ENCODE data around the gene SULF2. TPM values are rescaled to one million over a fixed set of nuclear protein-coding genes. Genes with fewer than 3 reads are reported as not detected.

SULF2 gene
- total RNA-seq, 1 experiment from 2014 or later = not detected

- H3K4me1 ChIP-seq (ENCODE audit: low read length) = no peaks in the 10 kb centered on the region
- no peak for DNase-seq
- no peaks in the 10 kb centered on the region for H3K9me3 ChIP-seq (ENCODE audit: low read length)
- H3K9me2 ChIP-seq (replicated peaks; ENCODE audit: insufficient read depth, low read length) = no peaks in the 10 kb centered on the region
- H3K36me3 ChIP-seq (ENCODE audit: insufficient read depth, low read length) = peaks cover 28% of the 10 kb centered on the region; the same call in 1 of the 2 replicates
- no peak overlapping the region for H3K9ac ChIP-seq (ENCODE audit: low read length)
- H4K20me1 ChIP-seq (ENCODE audit: insufficient read depth, low read depth, low read length) = no peaks in the 10 kb centered on the region
- H2AFZ ChIP-seq (ENCODE audit: low read length) = no peak overlapping the region
- H3K4me2 ChIP-seq (ENCODE audit: low read depth, low read length, poor library complexity, severe bottlenecking) = no peak overlapping the region
- no peaks in the 10 kb centered on the region for H3K27me3 ChIP-seq (ENCODE audit: low read length)
- peaks cover 37% of the 10 kb centered on the region for H3K79me2 ChIP-seq (ENCODE audit: low read length)
- H3K27ac ChIP-seq (ENCODE audit: low read length) = no peak overlapping the region
- H3K4me3 ChIP-seq (ENCODE audit: low read length) = no peak overlapping the region
These were observed 157.7 kb downstream of the SULF2 start for GRCh38 chr20:47627540-47627939.

GRCh38 chr20:47623206-47623605, 162.1 kb downstream of the SULF2 start:
- H3K79me2 ChIP-seq (ENCODE audit: low read length) = peaks cover 69% of the 10 kb centered on the region
- peaks cover 30% of the 10 kb centered on the region; the same call in 1 of the 2 replicates for H3K36me3 ChIP-seq (ENCODE audit: insufficient read depth, low read length)
- H3K9ac ChIP-seq (ENCODE audit: low read length) = no peak overlapping the region
- H3K9me2 ChIP-seq (replicated peaks; ENCODE audit: insufficient read depth, low read length) = no peaks in the 10 kb centered on the region
- H3K27ac ChIP-seq (ENCODE audit: low read length) = no peak overlapping the region
- DNase-seq = no peak
- H3K4me1 ChIP-seq (ENCODE audit: low read length) = peaks cover 25% of the 10 kb centered on the region
- no peak overlapping the region for H2AFZ ChIP-seq (ENCODE audit: low read length)
- H3K9me3 ChIP-seq (ENCODE audit: low read length) = no peaks in the 10 kb centered on the region
- H3K27me3 ChIP-seq (ENCODE audit: low read length) = no peaks in the 10 kb centered on the region
- H4K20me1 ChIP-seq (ENCODE audit: insufficient read depth, low read depth, low read length) = no peaks in the 10 kb centered on the region
- H3K4me3 ChIP-seq (ENCODE audit: low read length) = no peak overlapping the region
- H3K4me2 ChIP-seq (ENCODE audit: low read depth, low read length, poor library complexity, severe bottlenecking) = no peak overlapping the region

GRCh38 chr20:47622118-47622665, 163.1 kb downstream of the SULF2 start:
- DNase-seq = no peak
- no peak overlapping the region for H3K27ac ChIP-seq (ENCODE audit: low read length)
- H2AFZ ChIP-seq (ENCODE audit: low read length) = no peak overlapping the region
- no peaks in the 10 kb centered on the region for H3K27me3 ChIP-seq (ENCODE audit: low read length)
- H3K79me2 ChIP-seq (ENCODE audit: low read length) = peaks cover 68% of the 10 kb centered on the region
- no peaks in the 10 kb centered on the region for H4K20me1 ChIP-seq (ENCODE audit: insufficient read depth, low read depth, low read length)
- no peaks in the 10 kb centered on the region for H3K9me3 ChIP-seq (ENCODE audit: low read length)
- no peak overlapping the region for H3K4me3 ChIP-seq (ENCODE audit: low read length)
- no peak overlapping the region for H3K9ac ChIP-seq (ENCODE audit: low read length)
- no peaks in the 10 kb centered on the region for H3K9me2 ChIP-seq (replicated peaks; ENCODE audit: insufficient read depth, low read length)
- H3K36me3 ChIP-seq (ENCODE audit: insufficient read depth, low read length) = peaks cover 19% of the 10 kb centered on the region; the same call in 1 of the 2 replicates
- H3K4me1 ChIP-seq (ENCODE audit: low read length) = peaks cover 25% of the 10 kb centered on the region
- no peak overlapping the region for H3K4me2 ChIP-seq (ENCODE audit: low read depth, low read length, poor library complexity, severe bottlenecking)

GRCh38 chr20:47620808-47621805, 164.2 kb downstream of the SULF2 start:
- H4K20me1 ChIP-seq (ENCODE audit: insufficient read depth, low read depth, low read length) = no peaks in the 10 kb centered on the region
- no peaks in the 10 kb centered on the region for H3K9me3 ChIP-seq (ENCODE audit: low read length)
- H3K79me2 ChIP-seq (ENCODE audit: low read length) = peaks cover 77% of the 10 kb centered on the region
- no peak overlapping the region for H2AFZ ChIP-seq (ENCODE audit: low read length)
- no peaks in the 10 kb centered on the region for H3K27me3 ChIP-seq (ENCODE audit: low read length)
- H3K27ac ChIP-seq (ENCODE audit: low read length) = peak overlapping the region; percentile 84
- H3K4me3 ChIP-seq (ENCODE audit: low read length) = no peak overlapping the region; the same call in 1 of the 2 replicates
- H3K9me2 ChIP-seq (replicated peaks; ENCODE audit: insufficient read depth, low read length) = no peaks in the 10 kb centered on the region
- H3K4me1 ChIP-seq (ENCODE audit: low read length) = peaks cover 25% of the 10 kb centered on the region
- DNase-seq = peak; percentile 91
- peaks cover 14% of the 10 kb centered on the region; the same call in 1 of the 2 replicates for H3K36me3 ChIP-seq (ENCODE audit: insufficient read depth, low read length)
- H3K4me2 ChIP-seq (ENCODE audit: low read depth, low read length, poor library complexity, severe bottlenecking) = peak overlapping the region; percentile 55
- peak overlapping the region; percentile 9; the same call in 1 of the 2 replicates for H3K9ac ChIP-seq (ENCODE audit: low read length)

- Histone ChIP-seq H3K79me2 (ENCODE audit: low read length) (peaks cover 84% of the 10 kb centered on the region), H3K9me2 (replicated peaks; ENCODE audit: insufficient read depth, low read length) (no peaks in the 10 kb centered on the region), H4K20me1 (ENCODE audit: insufficient read depth, low read depth, low read length) (no peaks in the 10 kb centered on the region), H3K4me2 (ENCODE audit: low read depth, low read length, poor library complexity, severe bottlenecking) (no peak overlapping the region), H3K27ac (ENCODE audit: low read length) (peak overlapping the region; percentile 14; the same call in 1 of the 2 replicates), H3K9me3 (ENCODE audit: low read length) (no peaks in the 10 kb centered on the region), H3K4me3 (ENCODE audit: low read length) (no peak overlapping the region), H2AFZ (ENCODE audit: low read length) (no peak overlapping the region), H3K27me3 (ENCODE audit: low read length) (no peaks in the 10 kb centered on the region), H3K36me3 (ENCODE audit: insufficient read depth, low read length) (peaks cover 8% of the 10 kb centered on the region; the same call in 1 of the 2 replicates), H3K9ac (ENCODE audit: low read length) (no peak overlapping the region), H3K4me1 (ENCODE audit: low read length) (peaks cover 25% of the 10 kb centered on the region)
- no peak for DNase-seq
These were observed 166.8 kb downstream of the SULF2 start for GRCh38 chr20:47618479-47618878.

DNA sequence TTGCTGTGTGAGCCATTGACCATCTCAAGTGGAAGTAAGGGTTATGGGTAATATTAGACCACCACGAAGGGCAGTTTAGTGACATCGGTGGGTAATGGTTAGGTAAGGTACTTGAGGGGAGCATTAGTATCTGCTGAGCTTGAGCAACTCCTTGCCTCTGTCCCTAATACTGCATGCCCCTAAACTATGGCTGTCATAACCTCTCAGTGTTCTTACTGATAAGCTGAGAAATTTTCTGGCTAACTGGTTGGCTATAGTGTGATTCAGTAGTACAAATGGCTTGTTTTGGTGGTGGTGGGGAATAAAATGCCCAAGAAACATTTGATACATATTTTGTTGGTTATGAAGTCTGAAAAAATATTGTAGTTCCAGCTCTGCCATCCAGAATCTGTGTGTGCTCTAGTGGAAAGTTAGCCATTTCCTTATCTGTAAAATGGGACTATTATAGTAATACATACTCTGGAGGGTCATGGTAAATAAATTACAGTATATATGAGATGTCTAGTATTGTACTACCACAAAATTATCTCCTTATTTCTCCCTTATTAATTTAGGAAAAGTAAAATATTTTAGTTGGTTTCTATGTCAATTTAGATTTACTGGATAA, 170.5 kb downstream of the SULF2 start:
- no peaks in the 10 kb centered on the region for H3K36me3 ChIP-seq (ENCODE audit: insufficient read depth, low read length)
- H3K4me2 ChIP-seq (ENCODE audit: low read depth, low read length, poor library complexity, severe bottlenecking) = no peak overlapping the region
- H3K27ac ChIP-seq (ENCODE audit: low read length) = peak overlapping the region; percentile 8; the same call in 1 of the 2 replicates
- H3K9me3 ChIP-seq (ENCODE audit: low read length) = no peaks in the 10 kb centered on the region
- peaks cover 31% of the 10 kb centered on the region for H3K4me1 ChIP-seq (ENCODE audit: low read length)
- H2AFZ ChIP-seq (ENCODE audit: low read length) = no peak overlapping the region
- no peak for DNase-seq
- no peaks in the 10 kb centered on the region for H4K20me1 ChIP-seq (ENCODE audit: insufficient read depth, low read depth, low read length)
- peaks cover 88% of the 10 kb centered on the region for H3K79me2 ChIP-seq (ENCODE audit: low read length)
- no peaks in the 10 kb centered on the region for H3K27me3 ChIP-seq (ENCODE audit: low read length)
- H3K9me2 ChIP-seq (replicated peaks; ENCODE audit: insufficient read depth, low read length) = no peaks in the 10 kb centered on the region
- H3K4me3 ChIP-seq (ENCODE audit: low read length) = no peak overlapping the region
- no peak overlapping the region for H3K9ac ChIP-seq (ENCODE audit: low read length)

DNA sequence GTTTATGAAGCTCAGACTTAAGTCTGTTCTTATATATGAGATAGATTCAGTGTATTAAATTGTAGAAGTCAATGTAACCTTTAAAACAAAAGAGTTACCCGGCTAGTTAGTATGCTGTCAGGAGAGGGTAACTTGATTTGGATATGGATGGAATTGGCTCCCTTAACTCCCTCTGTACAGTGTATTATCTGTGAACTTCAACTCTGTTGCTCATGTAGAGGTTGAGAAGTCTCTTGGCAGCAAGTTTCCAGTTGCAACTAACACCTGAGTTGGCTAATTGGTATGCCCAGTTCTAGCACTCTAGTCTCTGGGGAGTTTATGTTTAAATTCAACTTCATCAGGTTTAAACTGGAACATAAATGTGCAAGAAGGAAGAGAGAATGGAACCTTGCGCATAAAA, 172.6 kb downstream of the SULF2 start:
- peak overlapping the region; percentile 40 for H3K4me2 ChIP-seq (ENCODE audit: low read depth, low read length, poor library complexity, severe bottlenecking)

GRCh38 chr20:47611785-47612184, 173.5 kb downstream of the SULF2 start:
- H3K79me2 ChIP-seq (ENCODE audit: low read length) = peaks cover 88% of the 10 kb centered on the region
- H3K9me2 ChIP-seq (replicated peaks; ENCODE audit: insufficient read depth, low read length) = no peaks in the 10 kb centered on the region
- DNase-seq = no peak
- no peaks in the 10 kb centered on the region for H4K20me1 ChIP-seq (ENCODE audit: insufficient read depth, low read depth, low read length)
- H3K4me2 ChIP-seq (ENCODE audit: low read depth, low read length, poor library complexity, severe bottlenecking) = peak overlapping the region; percentile 40
- no peaks in the 10 kb centered on the region for H3K27me3 ChIP-seq (ENCODE audit: low read length)
- H3K4me3 ChIP-seq (ENCODE audit: low read length) = no peak overlapping the region
- no peaks in the 10 kb centered on the region for H3K36me3 ChIP-seq (ENCODE audit: insufficient read depth, low read length)
- H3K9ac ChIP-seq (ENCODE audit: low read length) = no peak overlapping the region
- H2AFZ ChIP-seq (ENCODE audit: low read length) = no peak overlapping the region
- H3K4me1 ChIP-seq (ENCODE audit: low read length) = peaks cover 30% of the 10 kb centered on the region
- peak overlapping the region; percentile 78 for H3K27ac ChIP-seq (ENCODE audit: low read length)
- H3K9me3 ChIP-seq (ENCODE audit: low read length) = no peaks in the 10 kb centered on the region

More for the DNA sequence above, 172.6 kb downstream of the SULF2 start:
- H2AFZ ChIP-seq (ENCODE audit: low read length) = no peak overlapping the region
- H3K27ac ChIP-seq (ENCODE audit: low read length) = peak overlapping the region; percentile 78
- H3K9me3 ChIP-seq (ENCODE audit: low read length) = no peaks in the 10 kb centered on the region
- no peak overlapping the region for H3K4me3 ChIP-seq (ENCODE audit: low read length)
- peaks cover 88% of the 10 kb centered on the region for H3K79me2 ChIP-seq (ENCODE audit: low read length)
- H3K9me2 ChIP-seq (replicated peaks; ENCODE audit: insufficient read depth, low read length) = no peaks in the 10 kb centered on the region
- no peaks in the 10 kb centered on the region for H3K27me3 ChIP-seq (ENCODE audit: low read length)
- H3K4me1 ChIP-seq (ENCODE audit: low read length) = peaks cover 23% of the 10 kb centered on the region
- H4K20me1 ChIP-seq (ENCODE audit: insufficient read depth, low read depth, low read length) = no peaks in the 10 kb centered on the region
- H3K9ac ChIP-seq (ENCODE audit: low read length) = no peak overlapping the region
- no peaks in the 10 kb centered on the region for H3K36me3 ChIP-seq (ENCODE audit: insufficient read depth, low read length)
- peak; percentile 60 for DNase-seq

All from Karpas-422 (cell line).